IMR-90 (cell line): ENCODE results near the gene COL7A1.

Source experiments
- BHLHE40 ChIP-seq: fragments of 150-350 bp; IDR thresholded peaks from 2 replicates; pipeline ENCODE4 v1.6.1; 2016; ENCODE audit warnings: mild to moderate bottlenecking, low read depth, low read length
- CEBPB ChIP-seq: IDR thresholded peaks from 2 replicates; pipeline ENCODE4 v1.6.1; 2012; ENCODE audit warnings: low read depth, low read length, improper control_type of control experiment
- CHD1 ChIP-seq: IDR thresholded peaks from 2 replicates; pipeline ENCODE4 v1.6.1; 2012; ENCODE audit warnings: low read depth, low read length, improper control_type of control experiment
- ELK1 ChIP-seq: fragments of 150-350 bp; IDR thresholded peaks from 2 replicates; pipeline ENCODE4 v1.6.1; 2016; ENCODE audit warnings: low read depth, mild to moderate bottlenecking, low read length, moderate library complexity, borderline replicate concordance
- FOS ChIP-seq: fragments of 150-350 bp; IDR thresholded peaks from 2 replicates; pipeline ENCODE4 v1.6.1; 2016; ENCODE audit warnings: low read depth, low read length
- MAFK ChIP-seq: IDR thresholded peaks from 2 replicates; pipeline ENCODE4 v1.6.1; 2012; ENCODE audit warnings: low read depth, low read length, improper control_type of control experiment
- MXI1 ChIP-seq: IDR thresholded peaks from 2 replicates; pipeline ENCODE4 v1.6.1; 2012; ENCODE audit warnings: low read depth, mild to moderate bottlenecking, low read length, moderate library complexity, borderline replicate concordance
- NFE2L2 ChIP-seq: fragments of 150-350 bp; IDR thresholded peaks from 2 replicates; pipeline ENCODE4 v1.6.1; 2016; ENCODE audit warnings: low read depth, mild to moderate bottlenecking, low read length
- POLR2A ChIP-seq: IDR thresholded peaks from 2 replicates; pipeline ENCODE4 v1.6.1; 2012; ENCODE audit warnings: mild to moderate bottlenecking, low read depth, low read length
- RAD21 ChIP-seq: IDR thresholded peaks from 2 replicates; pipeline ENCODE4 v1.6.1; 2012; ENCODE audit warnings: low read length, improper control_type of control experiment
- SMC3 ChIP-seq: fragments of 150-350 bp; IDR thresholded peaks from 2 replicates; pipeline ENCODE4 v1.6.1; 2016; ENCODE audit warnings: low read depth, mild to moderate bottlenecking, antibody characterized with exemption, low read length, moderate library complexity
- TF ChIP-seq, protein P1 (sequence below): conservative IDR thresholded peaks from 2 replicates; pipeline ENCODE4 v1.5.1; 2012; ENCODE audit warnings: mild to moderate bottlenecking, low read depth, low read length, improper control_type of control experiment

GRCh38 chr3:48596676-48597407 lies 1.7 kb upstream of the COL7A1 start:
- TF ChIP-seq, protein P1, sequence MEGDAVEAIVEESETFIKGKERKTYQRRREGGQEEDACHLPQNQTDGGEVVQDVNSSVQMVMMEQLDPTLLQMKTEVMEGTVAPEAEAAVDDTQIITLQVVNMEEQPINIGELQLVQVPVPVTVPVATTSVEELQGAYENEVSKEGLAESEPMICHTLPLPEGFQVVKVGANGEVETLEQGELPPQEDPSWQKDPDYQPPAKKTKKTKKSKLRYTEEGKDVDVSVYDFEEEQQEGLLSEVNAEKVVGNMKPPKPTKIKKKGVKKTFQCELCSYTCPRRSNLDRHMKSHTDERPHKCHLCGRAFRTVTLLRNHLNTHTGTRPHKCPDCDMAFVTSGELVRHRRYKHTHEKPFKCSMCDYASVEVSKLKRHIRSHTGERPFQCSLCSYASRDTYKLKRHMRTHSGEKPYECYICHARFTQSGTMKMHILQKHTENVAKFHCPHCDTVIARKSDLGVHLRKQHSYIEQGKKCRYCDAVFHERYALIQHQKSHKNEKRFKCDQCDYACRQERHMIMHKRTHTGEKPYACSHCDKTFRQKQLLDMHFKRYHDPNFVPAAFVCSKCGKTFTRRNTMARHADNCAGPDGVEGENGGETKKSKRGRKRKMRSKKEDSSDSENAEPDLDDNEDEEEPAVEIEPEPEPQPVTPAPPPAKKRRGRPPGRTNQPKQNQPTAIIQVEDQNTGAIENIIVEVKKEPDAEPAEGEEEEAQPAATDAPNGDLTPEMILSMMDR, result no peak
- no peak for TF ChIP-seq CEBPB
- no peak for TF ChIP-seq CHD1
- no peak for TF ChIP-seq FOS
- TF ChIP-seq BHLHE40, result no peak
- TF ChIP-seq RAD21, result no peak
- TF ChIP-seq ELK1, result no peak
- no peak for TF ChIP-seq POLR2A
- TF ChIP-seq NFE2L2, result no peak
- no peak for TF ChIP-seq SMC3
- no peak for TF ChIP-seq MAFK
- TF ChIP-seq MXI1, result no peak
